Measurements from ENCODE around the gene AZU1. TPM values are rescaled to one million over a fixed set of nuclear protein-coding genes. Genes with fewer than 3 reads are reported as not detected.
A peak's percentile ranks its signal among the peaks of the same experiment; 100 is the strongest.

Gene AZU1
- total and polyA plus RNA-seq, 2 experiments from 2014 or later, result not detected

GRCh38 chr19:870963-871401, 43.3 kb downstream of the AZU1 start:
- peaks cover 6% of the 10 kb centered on the region; the same call in 1 of the 2 replicates for H3F3A ChIP-seq (ENCODE audit: insufficient read depth)
- no peak for DNase-seq
- WGBS, 2 experiments (ENCODE audit: low coverage in 1 of 2, low lambda C conversion rate in 2 of 2, missing lambda C conversion rate in 2 of 2), result 83% methylated on average over 9 to 28 of the region's 28 CpGs
- TF ChIP-seq EZH2phosphoT487 (IDR thresholded peaks at IDR 0.05; ENCODE audit: insufficient read depth, low read depth), result no peak
- TF ChIP-seq EZH2 (IDR thresholded peaks at IDR 0.05; ENCODE audit: insufficient read depth, poor library complexity, severe bottlenecking), result no peak
- no peak overlapping the region for H3K27ac ChIP-seq
- no peaks in the 10 kb centered on the region for H3K36me3 ChIP-seq (ENCODE audit: low read depth)
- no peak overlapping the region for H3K9ac ChIP-seq
- no peaks in the 10 kb centered on the region for H3K79me2 ChIP-seq (ENCODE audit: insufficient read depth)
- no peak overlapping the region for H3K4me3 ChIP-seq
- in situ Hi-C loops (cut with MboI), result no loop called here
- no peaks in the 10 kb centered on the region for H4K20me1 ChIP-seq (ENCODE audit: insufficient read depth)
- H3K4me2 ChIP-seq (ENCODE audit: unreplicated experiment), result no peak overlapping the region
- no peak overlapping the region for H2AFZ ChIP-seq
- H3K9me3 ChIP-seq (ENCODE audit: low read depth), result no peaks in the 10 kb centered on the region
- H3K27me3 ChIP-seq (replicated peaks; ENCODE audit: insufficient read depth), result no peaks in the 10 kb centered on the region
- peaks cover 14% of the 10 kb centered on the region for H3K4me1 ChIP-seq (ENCODE audit: insufficient read depth)
- H3K9me2 ChIP-seq (ENCODE audit: insufficient read depth), result no peaks in the 10 kb centered on the region

DNA sequence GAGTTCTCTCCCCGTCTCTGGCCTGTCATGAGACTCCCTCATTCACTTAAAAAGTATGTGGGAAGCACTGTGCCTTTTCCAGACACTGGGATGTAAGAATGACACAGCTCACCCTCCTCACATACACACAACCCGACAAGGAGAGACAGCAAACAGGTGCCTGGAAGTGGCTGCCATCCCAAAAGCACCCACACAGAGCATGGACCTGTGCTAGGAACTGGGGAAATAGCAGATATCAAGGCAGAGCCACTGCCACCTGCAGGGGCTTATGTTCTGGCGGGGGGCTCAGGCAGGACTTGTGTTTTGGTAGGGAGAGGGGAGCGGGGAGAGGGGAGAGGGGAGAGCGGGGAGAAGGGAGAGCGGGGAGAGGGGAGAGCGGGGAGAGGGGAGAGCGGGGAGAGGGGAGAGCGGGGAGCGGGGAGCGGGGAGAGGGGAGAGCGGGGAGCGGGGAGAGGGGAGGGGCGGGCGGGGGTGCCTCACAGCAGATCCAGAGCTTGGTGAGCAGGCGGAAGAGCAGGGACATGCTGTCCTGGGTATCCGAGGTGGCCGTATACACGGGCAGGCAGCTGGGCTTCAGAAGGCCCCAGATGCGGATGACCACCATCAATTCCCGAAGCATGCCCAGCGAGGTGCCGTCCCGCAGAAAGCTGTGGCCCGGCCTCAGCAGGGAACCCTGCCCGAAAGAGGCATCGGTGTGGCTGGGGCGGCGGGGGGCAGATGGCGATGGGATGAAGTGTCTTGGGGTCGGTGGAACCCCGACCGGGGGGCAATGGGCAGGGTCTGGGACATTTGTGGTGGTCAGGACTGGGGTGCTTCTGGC, 44.0 kb downstream of the AZU1 start:
- no peaks in the 10 kb centered on the region for H3K36me3 ChIP-seq (ENCODE audit: low read depth)
- H2AFZ ChIP-seq, result no peak overlapping the region
- no peaks in the 10 kb centered on the region for H3K79me2 ChIP-seq (ENCODE audit: insufficient read depth)
- peaks cover 6% of the 10 kb centered on the region; the same call in 1 of the 2 replicates for H3F3A ChIP-seq (ENCODE audit: insufficient read depth)
- in situ Hi-C loops (cut with MboI), result no loop called here
- TF ChIP-seq EZH2 (IDR thresholded peaks at IDR 0.05; ENCODE audit: insufficient read depth, poor library complexity, severe bottlenecking) (no peak), EZH2phosphoT487 (IDR thresholded peaks at IDR 0.05; ENCODE audit: insufficient read depth, low read depth) (no peak)
- no peaks in the 10 kb centered on the region for H4K20me1 ChIP-seq (ENCODE audit: insufficient read depth)
- H3K4me3 ChIP-seq, result no peak overlapping the region
- peaks cover 14% of the 10 kb centered on the region for H3K4me1 ChIP-seq (ENCODE audit: insufficient read depth)
- no peak for DNase-seq
- H3K27me3 ChIP-seq (replicated peaks; ENCODE audit: insufficient read depth), result no peaks in the 10 kb centered on the region
- no peaks in the 10 kb centered on the region for H3K9me3 ChIP-seq (ENCODE audit: low read depth)
- WGBS, 2 experiments (ENCODE audit: low coverage in 1 of 2, low lambda C conversion rate in 2 of 2, missing lambda C conversion rate in 2 of 2), result 86 to 89% methylated on average over 23 to 33 of the region's 33 CpGs
- H3K9ac ChIP-seq, result no peak overlapping the region
- no peak overlapping the region for H3K4me2 ChIP-seq (ENCODE audit: unreplicated experiment)
- H3K27ac ChIP-seq, result no peak overlapping the region
- H3K9me2 ChIP-seq (ENCODE audit: insufficient read depth), result no peaks in the 10 kb centered on the region

DNA sequence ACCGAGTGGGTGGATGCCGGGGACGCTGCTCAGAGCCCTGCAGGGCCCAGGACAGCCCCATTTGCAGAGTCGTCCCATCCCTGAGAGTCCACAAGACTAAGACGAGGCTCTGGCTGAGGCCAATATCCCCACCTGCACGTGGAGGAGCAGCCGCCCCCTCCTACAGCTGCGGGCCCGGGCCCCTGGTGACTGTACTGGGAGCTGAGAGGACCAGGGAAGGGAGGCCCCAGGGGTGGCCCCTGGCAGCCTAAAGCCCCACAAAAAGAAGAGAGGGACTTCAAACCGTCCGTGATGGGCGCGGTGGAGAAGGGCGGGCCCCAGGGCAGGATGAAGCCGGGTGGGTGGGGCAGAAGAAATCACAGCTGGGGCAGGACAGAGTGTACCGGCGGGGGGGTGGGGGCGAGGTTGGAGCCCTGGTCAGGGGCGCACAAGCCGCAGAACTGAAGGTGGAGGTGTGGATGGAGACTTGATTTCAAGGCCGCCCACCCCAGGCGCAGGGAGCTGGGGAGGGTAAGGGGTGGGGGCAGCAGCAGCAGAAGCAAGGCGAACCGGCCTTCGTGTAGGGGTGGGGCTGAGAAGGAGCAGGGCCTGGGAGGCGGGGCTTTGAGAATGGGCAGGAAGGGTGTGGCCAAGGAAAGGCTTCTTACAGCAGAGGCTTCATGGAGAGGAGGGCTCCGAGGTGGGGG, 44.8 kb downstream of the AZU1 start:
- no peaks in the 10 kb centered on the region for H3K9me2 ChIP-seq (ENCODE audit: insufficient read depth)
- no peak for TF ChIP-seq EZH2phosphoT487 (IDR thresholded peaks at IDR 0.05; ENCODE audit: insufficient read depth, low read depth)
- no peak for TF ChIP-seq EZH2 (IDR thresholded peaks at IDR 0.05; ENCODE audit: insufficient read depth, poor library complexity, severe bottlenecking)
- H3K9me3 ChIP-seq (ENCODE audit: low read depth), result no peaks in the 10 kb centered on the region
- H4K20me1 ChIP-seq (ENCODE audit: insufficient read depth), result no peaks in the 10 kb centered on the region
- no peak overlapping the region for H2AFZ ChIP-seq
- 71 to 72% methylated on average over 9 to 26 of the region's 27 CpGs for WGBS, 2 experiments (ENCODE audit: low coverage in 1 of 2, low lambda C conversion rate in 2 of 2, missing lambda C conversion rate in 2 of 2)
- no peaks in the 10 kb centered on the region for H3K79me2 ChIP-seq (ENCODE audit: insufficient read depth)
- in situ Hi-C loops (cut with MboI), result no loop called here
- peaks cover 6% of the 10 kb centered on the region; the same call in 1 of the 2 replicates for H3F3A ChIP-seq (ENCODE audit: insufficient read depth)
- peaks cover 14% of the 10 kb centered on the region for H3K4me1 ChIP-seq (ENCODE audit: insufficient read depth)
- no peaks in the 10 kb centered on the region for H3K36me3 ChIP-seq (ENCODE audit: low read depth)
- no peaks in the 10 kb centered on the region for H3K27me3 ChIP-seq (replicated peaks; ENCODE audit: insufficient read depth)
- DNase-seq, result peak; percentile 72
- no peak overlapping the region for H3K4me2 ChIP-seq (ENCODE audit: unreplicated experiment)
- H3K4me3 ChIP-seq, result no peak overlapping the region
- H3K27ac ChIP-seq, result no peak overlapping the region
- no peak overlapping the region for H3K9ac ChIP-seq

DNA sequence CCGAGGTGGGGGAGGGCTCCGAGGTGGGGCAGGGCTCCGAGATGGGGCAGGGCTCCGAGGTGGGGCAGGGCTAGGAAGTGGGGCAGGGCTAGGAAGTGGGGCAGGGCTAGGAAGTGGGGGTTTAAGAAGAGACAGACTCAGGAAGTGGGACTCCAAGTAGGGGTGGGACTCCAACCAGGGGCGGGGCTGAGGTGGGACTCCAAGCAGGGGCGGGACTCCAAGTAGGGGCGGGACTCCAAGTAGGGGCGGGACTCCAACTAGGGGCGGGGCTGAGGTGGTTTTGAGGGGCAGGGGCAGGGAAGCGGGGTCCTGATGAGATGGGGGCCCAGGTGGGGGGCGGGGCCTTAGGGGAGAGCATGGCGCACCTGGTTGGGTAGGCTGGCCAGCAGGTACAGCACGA, 45.4 kb downstream of the AZU1 start:
- H3K79me2 ChIP-seq (ENCODE audit: insufficient read depth), result no peaks in the 10 kb centered on the region
- no peaks in the 10 kb centered on the region for H3K9me3 ChIP-seq (ENCODE audit: low read depth)
- TF ChIP-seq EZH2 (IDR thresholded peaks at IDR 0.05; ENCODE audit: insufficient read depth, poor library complexity, severe bottlenecking), result no peak
- TF ChIP-seq EZH2phosphoT487 (IDR thresholded peaks at IDR 0.05; ENCODE audit: insufficient read depth, low read depth), result no peak
- peaks cover 6% of the 10 kb centered on the region; the same call in 1 of the 2 replicates for H3F3A ChIP-seq (ENCODE audit: insufficient read depth)
- no peaks in the 10 kb centered on the region for H3K27me3 ChIP-seq (replicated peaks; ENCODE audit: insufficient read depth)
- no peaks in the 10 kb centered on the region for H4K20me1 ChIP-seq (ENCODE audit: insufficient read depth)
- H3K27ac ChIP-seq, result no peak overlapping the region
- no peak overlapping the region for H3K4me3 ChIP-seq
- H3K4me1 ChIP-seq (ENCODE audit: insufficient read depth), result peaks cover 14% of the 10 kb centered on the region
- H3K4me2 ChIP-seq (ENCODE audit: unreplicated experiment), result no peak overlapping the region
- in situ Hi-C loops (cut with MboI), result no loop called here
- DNase-seq, result peak; percentile 76
- no peaks in the 10 kb centered on the region for H3K9me2 ChIP-seq (ENCODE audit: insufficient read depth)
- 86 to 100% methylated on average over 1 to 13 of the region's 13 CpGs for WGBS, 2 experiments (ENCODE audit: low coverage in 1 of 2, low lambda C conversion rate in 2 of 2, missing lambda C conversion rate in 2 of 2)
- no peaks in the 10 kb centered on the region for H3K36me3 ChIP-seq (ENCODE audit: low read depth)
- H3K9ac ChIP-seq, result no peak overlapping the region
- no peak overlapping the region for H2AFZ ChIP-seq
